ENCODE results near the gene DECR2.

DNA sequence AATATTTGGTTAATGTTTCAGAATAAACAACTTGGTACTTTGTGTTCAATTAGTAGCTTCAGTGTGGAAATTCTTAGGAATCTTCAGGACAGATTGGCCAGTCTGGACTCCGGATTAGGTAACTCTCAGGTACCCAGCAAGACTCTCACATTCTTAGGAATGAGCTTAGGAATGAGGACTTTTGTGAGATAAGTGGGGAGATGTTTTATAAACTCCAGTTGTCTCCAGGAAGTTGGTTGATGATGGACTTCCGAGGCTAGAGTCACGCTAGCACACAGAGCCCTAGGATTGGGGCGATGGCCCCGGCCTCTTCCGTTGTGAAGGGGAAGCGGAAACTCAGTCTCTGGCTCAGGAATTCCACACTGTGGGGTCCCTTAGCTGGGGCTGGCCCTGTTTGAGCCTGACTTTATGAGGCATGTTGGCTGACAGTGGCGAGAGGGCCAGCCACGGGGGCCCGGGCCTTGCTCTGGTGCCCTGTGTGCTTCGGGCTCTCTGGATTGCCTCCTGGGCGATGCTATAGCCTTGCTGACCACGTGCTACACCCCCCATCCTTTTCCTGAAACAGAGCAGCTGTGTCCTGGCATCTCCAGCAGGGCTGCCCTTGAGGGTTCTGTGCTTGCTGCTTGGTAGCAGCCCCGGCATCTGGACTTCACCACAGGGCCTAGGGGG, 56.2 kb downstream of the DECR2 start:
- TF ChIP-seq KLF10 (tag by site-specific recombination; IDR thresholded peaks at IDR 0.05) = no peak
- TF ChIP-seq ZNF239 (tag by site-specific recombination; IDR thresholded peaks at IDR 0.05) = no peak
- no peak for TF ChIP-seq ZNF146 (tag by site-specific recombination; IDR thresholded peaks at IDR 0.05)
- no peak for TF ChIP-seq MYNN (tag by site-specific recombination; IDR thresholded peaks at IDR 0.05; ENCODE audit: borderline replicate concordance)
- TF ChIP-seq ZNF423 (tag by site-specific recombination; IDR thresholded peaks at IDR 0.05) = no peak
- no peak for TF ChIP-seq BCL11A (tag by site-specific recombination; IDR thresholded peaks at IDR 0.05; ENCODE audit: low read depth)
- TF ChIP-seq ZNF48 (tag by site-specific recombination; IDR thresholded peaks at IDR 0.05) = no peak
- no peak for TF ChIP-seq SCRT2 (tag by site-specific recombination; IDR thresholded peaks at IDR 0.05)
- TF ChIP-seq ZNF629 (tag by site-specific recombination; IDR thresholded peaks at IDR 0.05) = no peak
- TF ChIP-seq ZNF433 (tag by site-specific recombination; IDR thresholded peaks at IDR 0.05; ENCODE audit: low read depth) = no peak
